ENCODE measurements around the gene LINGO1. TPM values are rescaled to one million over a fixed set of nuclear protein-coding genes. Genes with fewer than 3 reads are reported as not detected.

The LINGO1 gene
- total and polyA plus RNA-seq, 2 of the 8 experiments (the other 6 are each of a cell fraction or from before 2014, with no cell fraction given): 57.1 to 114 TPM

- TF ChIP-seq, protein P1, sequence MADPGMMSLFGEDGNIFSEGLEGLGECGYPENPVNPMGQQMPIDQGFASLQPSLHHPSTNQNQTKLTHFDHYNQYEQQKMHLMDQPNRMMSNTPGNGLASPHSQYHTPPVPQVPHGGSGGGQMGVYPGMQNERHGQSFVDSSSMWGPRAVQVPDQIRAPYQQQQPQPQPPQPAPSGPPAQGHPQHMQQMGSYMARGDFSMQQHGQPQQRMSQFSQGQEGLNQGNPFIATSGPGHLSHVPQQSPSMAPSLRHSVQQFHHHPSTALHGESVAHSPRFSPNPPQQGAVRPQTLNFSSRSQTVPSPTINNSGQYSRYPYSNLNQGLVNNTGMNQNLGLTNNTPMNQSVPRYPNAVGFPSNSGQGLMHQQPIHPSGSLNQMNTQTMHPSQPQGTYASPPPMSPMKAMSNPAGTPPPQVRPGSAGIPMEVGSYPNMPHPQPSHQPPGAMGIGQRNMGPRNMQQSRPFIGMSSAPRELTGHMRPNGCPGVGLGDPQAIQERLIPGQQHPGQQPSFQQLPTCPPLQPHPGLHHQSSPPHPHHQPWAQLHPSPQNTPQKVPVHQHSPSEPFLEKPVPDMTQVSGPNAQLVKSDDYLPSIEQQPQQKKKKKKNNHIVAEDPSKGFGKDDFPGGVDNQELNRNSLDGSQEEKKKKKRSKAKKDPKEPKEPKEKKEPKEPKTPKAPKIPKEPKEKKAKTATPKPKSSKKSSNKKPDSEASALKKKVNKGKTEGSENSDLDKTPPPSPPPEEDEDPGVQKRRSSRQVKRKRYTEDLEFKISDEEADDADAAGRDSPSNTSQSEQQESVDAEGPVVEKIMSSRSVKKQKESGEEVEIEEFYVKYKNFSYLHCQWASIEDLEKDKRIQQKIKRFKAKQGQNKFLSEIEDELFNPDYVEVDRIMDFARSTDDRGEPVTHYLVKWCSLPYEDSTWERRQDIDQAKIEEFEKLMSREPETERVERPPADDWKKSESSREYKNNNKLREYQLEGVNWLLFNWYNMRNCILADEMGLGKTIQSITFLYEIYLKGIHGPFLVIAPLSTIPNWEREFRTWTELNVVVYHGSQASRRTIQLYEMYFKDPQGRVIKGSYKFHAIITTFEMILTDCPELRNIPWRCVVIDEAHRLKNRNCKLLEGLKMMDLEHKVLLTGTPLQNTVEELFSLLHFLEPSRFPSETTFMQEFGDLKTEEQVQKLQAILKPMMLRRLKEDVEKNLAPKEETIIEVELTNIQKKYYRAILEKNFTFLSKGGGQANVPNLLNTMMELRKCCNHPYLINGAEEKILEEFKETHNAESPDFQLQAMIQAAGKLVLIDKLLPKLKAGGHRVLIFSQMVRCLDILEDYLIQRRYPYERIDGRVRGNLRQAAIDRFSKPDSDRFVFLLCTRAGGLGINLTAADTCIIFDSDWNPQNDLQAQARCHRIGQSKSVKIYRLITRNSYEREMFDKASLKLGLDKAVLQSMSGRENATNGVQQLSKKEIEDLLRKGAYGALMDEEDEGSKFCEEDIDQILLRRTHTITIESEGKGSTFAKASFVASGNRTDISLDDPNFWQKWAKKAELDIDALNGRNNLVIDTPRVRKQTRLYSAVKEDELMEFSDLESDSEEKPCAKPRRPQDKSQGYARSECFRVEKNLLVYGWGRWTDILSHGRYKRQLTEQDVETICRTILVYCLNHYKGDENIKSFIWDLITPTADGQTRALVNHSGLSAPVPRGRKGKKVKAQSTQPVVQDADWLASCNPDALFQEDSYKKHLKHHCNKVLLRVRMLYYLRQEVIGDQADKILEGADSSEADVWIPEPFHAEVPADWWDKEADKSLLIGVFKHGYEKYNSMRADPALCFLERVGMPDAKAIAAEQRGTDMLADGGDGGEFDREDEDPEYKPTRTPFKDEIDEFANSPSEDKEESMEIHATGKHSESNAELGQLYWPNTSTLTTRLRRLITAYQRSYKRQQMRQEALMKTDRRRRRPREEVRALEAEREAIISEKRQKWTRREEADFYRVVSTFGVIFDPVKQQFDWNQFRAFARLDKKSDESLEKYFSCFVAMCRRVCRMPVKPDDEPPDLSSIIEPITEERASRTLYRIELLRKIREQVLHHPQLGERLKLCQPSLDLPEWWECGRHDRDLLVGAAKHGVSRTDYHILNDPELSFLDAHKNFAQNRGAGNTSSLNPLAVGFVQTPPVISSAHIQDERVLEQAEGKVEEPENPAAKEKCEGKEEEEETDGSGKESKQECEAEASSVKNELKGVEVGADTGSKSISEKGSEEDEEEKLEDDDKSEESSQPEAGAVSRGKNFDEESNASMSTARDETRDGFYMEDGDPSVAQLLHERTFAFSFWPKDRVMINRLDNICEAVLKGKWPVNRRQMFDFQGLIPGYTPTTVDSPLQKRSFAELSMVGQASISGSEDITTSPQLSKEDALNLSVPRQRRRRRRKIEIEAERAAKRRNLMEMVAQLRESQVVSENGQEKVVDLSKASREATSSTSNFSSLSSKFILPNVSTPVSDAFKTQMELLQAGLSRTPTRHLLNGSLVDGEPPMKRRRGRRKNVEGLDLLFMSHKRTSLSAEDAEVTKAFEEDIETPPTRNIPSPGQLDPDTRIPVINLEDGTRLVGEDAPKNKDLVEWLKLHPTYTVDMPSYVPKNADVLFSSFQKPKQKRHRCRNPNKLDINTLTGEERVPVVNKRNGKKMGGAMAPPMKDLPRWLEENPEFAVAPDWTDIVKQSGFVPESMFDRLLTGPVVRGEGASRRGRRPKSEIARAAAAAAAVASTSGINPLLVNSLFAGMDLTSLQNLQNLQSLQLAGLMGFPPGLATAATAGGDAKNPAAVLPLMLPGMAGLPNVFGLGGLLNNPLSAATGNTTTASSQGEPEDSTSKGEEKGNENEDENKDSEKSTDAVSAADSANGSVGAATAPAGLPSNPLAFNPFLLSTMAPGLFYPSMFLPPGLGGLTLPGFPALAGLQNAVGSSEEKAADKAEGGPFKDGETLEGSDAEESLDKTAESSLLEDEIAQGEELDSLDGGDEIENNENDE (IDR thresholded peaks at IDR 0.05; ENCODE audit: insufficient replicate concordance, low read length): no peak
- TF ChIP-seq SP4 (IDR thresholded peaks at IDR 0.05; ENCODE audit: low read length): no peak
These were observed 773 bp downstream of the LINGO1 start (continued) for GRCh38 chr15:77631745-77632533.

Data from H1 (cell line).